Ureter (tissue), 1 donor: ENCODE data around the gene FSTL5. TPM values are rescaled to one million over a fixed set of nuclear protein-coding genes. Genes with fewer than 3 reads are reported as not detected.

Experiments used
- DNase-seq: peaks from one replicate; pipeline ENCODE4 v3.0.0-alpha.2; 2020; ENCODE audit warnings: low spot score
- total RNA-seq: library from RNA; stranded (reverse); gene quantifications from one replicate; pipeline ENCODE4 v1.2.4, GENCODE V29; 2023
- donor health status: DM: yes; HTN: yes; CAD: no.

FSTL5 gene
- total RNA-seq, 1 donor from 2014 or later, result not detected

- no peak for DNase-seq
Observed at GRCh38 chr4:161457311-161457710, 706.5 kb downstream of the FSTL5 start.

DNA sequence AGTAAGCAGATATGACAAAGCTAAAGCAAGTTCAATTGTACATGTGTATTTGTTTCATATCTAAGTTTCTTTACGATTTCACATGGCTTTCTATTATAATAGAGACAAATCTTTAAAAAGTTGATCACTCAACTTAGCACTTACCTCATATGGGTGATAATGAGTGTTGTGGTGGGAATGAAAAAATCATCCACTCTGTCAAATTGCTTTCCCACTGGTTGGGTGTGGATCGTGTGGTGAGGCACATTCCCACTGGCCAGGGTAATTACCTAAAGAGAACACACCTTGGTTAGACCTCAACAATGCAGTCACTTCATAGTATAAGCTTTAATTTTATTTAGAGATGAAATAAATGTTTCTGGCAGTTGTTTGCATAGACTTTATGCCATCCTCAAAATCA, 708.9 kb downstream of the FSTL5 start:
- DNase-seq, result no peak

DNA sequence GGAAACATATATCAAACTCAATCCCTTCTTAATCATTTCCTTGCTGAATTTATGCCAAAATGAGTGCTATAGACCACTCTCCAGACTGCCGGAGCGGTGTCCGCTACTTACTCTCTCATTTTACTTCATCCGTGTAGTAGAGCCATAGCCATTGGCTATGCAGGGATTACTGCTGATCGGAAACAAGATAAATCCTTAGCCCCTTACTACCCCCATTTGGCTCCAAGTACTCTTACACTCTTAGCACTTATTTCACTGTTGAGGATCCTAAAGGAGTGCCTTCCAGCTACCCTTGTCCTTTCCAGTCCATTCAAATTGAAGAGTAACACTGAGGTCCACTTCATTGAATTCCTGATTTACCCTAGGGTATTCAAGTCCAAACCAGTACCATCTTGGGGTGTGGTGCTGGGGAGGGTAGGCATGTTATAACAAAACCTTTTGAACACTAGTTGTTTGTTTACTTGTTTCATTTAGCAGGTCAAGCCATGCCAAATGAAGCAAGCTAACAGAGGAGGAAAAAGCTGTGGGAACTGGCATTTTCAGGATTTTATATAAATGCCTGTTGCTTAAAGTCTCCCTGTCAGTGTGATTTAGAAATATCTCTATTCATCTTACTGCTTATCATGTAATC, 715.1 kb downstream of the FSTL5 start:
- DNase-seq, result no peak

GRCh38 chr4:161444626-161445025, 719.2 kb downstream of the FSTL5 start:
- DNase-seq, result no peak

- no peak for DNase-seq
Observed at GRCh38 chr4:161442921-161443320, 720.9 kb downstream of the FSTL5 start.

- DNase-seq, result no peak
Observed at GRCh38 chr4:161438096-161438495, 725.7 kb downstream of the FSTL5 start.

- no peak for DNase-seq
Observed at GRCh38 chr4:161428180-161428965, 735.4 kb downstream of the FSTL5 start.

DNA sequence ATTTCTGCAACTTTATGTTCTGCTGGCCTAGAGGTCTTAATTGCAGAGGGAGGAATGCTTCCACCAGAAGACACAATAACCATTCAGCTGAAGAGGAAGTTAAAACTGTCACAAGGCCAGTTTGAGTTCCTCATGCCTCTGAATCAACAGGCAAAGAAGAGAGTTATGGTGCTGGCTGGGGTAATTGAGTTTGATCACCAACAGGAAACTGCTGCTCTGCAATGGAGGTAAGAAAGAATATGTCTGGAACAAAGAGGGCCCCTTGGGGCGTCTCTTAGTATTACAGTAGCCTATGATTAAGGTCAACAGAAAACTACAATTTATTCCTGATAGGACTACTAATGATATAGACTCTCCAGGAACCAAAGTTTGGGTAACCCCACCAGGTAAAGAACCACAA, 744.0 kb downstream of the FSTL5 start:
- DNase-seq, result no peak

DNA sequence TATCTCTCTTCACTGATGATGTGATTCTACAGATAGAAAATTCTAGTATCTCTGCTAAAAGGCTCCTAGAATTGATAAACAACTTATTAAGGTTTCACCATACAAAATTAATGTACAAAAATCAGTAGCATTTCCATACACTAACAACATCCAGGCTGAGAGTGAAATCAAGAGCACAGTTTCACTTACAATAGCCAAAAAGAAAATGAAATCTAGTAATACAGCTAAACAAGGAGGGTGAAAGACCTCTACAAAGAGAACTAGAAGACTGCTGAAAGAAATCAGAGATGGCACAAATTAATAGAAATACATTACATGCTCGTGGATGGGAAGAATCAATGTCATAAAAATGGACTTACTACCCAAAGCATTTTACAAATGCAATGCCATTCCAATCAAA, 751.9 kb downstream of the FSTL5 start:
- no peak for DNase-seq

- DNase-seq, result no peak
Observed at GRCh38 chr4:161404346-161405110, 759.3 kb downstream of the FSTL5 start.

DNA sequence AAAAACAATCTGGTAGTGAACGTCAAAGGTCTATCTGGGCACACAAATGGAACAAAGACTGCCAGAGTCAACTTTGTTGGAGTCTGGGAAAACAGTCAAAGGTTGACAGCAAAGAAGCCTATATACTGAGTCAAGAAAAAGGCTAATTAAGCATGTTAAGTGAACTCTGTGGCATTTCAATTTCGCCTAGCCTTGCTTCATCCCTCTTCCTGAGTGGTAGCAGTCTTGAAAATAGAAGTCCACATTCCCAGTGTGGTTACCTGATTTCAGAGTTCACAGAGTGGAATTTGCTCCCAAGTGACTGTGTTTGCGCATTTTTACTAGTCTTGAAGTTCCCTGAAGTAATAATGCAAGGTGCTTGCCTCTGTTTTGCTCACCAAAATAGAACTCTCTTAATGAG, 760.0 kb downstream of the FSTL5 start:
- no peak for DNase-seq

DNA sequence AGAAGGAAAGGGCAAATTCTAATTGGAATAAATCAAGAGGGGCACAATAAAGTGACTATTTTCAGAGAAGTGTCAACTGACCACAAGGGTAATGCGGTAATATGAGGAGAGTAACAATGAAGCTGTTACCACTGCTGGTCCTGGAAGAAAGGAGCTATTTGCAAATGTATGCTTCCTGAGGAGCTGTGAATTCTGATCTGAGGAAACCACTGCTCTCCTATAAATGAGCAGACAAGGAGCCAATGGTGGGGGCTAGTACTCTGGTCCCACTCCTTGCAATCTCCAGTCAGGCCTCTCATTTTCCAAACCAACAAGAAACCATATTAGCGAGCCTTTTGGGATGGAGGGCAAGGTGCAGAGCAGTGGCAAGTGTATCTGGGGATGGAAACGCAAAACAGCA, 770.2 kb downstream of the FSTL5 start:
- DNase-seq, result no peak

DNA sequence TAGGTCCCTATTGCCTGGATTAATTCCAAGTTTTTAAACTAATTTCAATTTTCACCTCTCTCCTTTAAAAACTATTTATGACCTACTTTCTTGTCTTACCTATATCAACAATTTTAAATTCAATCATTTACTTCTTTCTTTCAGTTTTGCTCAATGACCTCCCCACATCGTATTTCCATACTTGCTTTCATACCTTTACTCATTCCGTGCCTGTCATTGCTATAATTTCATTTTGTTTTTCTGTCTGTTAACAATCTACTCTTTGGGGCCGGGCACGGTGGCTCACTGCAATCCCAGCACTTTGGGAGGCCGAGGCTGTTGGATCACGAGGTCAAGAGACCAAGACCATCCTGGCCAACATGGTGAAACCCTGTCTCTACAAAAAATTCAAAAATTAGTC, 781.1 kb downstream of the FSTL5 start:
- no peak for DNase-seq

DNA sequence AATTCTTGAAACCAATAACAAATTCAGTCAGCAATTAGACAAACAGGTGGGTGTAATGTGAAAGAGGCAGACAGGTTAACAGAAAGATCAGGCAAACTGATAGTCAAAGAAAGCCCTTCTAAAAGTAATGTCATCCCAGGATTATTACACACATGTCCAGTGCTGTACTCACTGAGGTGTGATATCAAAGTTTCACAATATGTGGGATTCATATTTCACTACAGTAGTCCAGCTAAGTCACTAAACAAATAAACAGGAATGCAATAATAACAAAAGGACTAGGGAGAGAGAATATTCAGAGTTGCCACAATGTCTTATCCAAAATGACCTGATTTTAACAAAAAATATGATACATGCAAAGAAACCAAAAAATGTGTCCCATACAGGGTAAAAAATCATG, 787.5 kb downstream of the FSTL5 start:
- DNase-seq, result no peak

GRCh38 chr4:161364681-161365080, 799.1 kb downstream of the FSTL5 start:
- DNase-seq, result no peak

DNA sequence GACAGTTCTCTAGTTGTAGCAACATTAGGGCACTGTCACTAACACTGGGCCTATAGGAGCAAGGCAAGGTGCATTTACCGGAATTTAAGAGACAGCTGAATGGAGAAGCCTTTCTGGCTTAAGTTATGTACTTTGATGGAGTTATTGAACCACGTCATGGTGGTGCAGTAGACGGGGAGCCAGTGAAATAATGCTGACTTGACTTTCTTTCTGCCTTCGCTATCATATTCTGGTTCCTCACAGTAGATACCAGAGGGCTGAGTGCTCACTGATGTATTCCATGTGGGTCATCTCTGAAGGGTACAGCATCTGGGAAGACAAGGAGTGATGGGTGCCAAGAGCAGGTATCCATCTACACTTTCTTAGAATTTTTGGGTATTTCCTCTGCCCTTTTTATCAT, 802.8 kb downstream of the FSTL5 start:
- no peak for DNase-seq

DNA sequence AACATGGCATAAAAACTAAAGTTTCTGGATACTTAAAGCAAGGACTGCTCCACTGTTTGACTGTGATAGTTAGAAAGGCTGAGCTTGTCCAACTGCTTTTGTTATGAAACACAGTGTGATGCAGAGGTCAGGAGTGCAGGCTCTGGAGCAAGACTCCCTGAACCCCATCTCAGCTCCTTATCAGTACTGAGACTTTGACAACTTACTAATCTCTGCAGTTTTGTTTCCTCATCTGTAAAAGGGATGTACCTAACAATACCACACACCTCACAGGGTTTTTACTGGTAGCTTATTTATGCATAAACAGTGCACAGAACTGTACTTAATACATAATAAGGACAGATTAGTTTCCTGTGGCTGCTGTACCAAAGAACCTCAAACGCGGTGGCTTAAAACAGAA, 804.3 kb downstream of the FSTL5 start:
- no peak for DNase-seq

DNA sequence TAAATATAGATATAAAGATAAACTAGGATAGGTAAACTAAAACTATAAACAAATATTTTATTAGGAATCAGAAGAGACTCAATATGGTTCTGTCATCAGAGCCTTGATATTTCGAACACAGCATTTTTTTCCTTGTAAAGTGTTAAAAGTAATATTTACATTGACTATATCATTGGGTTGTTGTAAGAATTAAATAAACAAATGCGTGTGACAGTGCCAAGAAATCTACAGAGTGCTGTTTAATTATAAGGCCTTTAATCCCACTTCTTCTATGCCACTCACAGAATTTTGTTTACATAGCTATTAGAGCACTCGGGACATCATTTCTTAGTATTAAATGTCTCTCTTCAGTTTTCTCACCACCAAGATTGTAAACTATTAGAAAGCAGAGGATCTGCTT, 807.4 kb downstream of the FSTL5 start:
- DNase-seq, result no peak

DNA sequence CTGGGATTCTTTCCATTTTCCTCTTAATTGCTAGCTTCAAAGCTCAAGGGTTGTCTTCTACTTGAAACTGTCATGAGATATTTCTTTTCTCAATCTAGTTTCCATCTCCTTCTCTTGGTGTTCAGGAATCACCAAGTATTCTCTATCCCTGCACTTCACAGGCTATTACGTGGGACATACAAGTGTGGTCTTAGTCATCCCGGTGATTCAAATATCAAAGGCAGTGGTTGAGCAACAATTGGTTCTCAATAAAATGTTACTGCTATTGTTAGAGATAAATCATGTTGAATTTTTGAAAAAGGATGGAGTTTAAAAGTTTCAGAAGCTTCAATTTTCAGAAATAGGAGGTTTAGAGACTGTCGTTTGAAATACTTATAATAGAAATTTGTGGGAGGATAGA, 812.9 kb downstream of the FSTL5 start:
- DNase-seq, result no peak

GRCh38 chr4:161345741-161346140, 818.1 kb downstream of the FSTL5 start:
- DNase-seq, result no peak

DNA sequence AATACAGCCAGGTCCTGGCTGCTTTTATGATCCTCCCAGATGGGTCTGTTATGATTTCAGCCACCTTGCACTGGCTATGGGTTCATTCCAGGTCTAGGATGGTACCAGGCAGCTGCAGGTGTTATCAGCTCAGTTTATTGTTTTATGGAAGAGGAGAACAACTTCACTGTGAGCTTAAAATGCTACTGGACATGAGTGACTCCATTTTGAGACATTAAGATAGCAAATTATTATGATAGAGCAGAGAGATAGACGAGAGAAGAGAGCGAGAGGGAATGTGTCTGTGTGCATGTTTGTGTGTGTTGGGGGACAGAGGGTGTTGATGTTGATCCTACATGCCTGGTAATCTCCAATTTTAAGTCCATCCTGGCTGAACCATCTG, 820.2 kb downstream of the FSTL5 start:
- DNase-seq, result no peak

DNA sequence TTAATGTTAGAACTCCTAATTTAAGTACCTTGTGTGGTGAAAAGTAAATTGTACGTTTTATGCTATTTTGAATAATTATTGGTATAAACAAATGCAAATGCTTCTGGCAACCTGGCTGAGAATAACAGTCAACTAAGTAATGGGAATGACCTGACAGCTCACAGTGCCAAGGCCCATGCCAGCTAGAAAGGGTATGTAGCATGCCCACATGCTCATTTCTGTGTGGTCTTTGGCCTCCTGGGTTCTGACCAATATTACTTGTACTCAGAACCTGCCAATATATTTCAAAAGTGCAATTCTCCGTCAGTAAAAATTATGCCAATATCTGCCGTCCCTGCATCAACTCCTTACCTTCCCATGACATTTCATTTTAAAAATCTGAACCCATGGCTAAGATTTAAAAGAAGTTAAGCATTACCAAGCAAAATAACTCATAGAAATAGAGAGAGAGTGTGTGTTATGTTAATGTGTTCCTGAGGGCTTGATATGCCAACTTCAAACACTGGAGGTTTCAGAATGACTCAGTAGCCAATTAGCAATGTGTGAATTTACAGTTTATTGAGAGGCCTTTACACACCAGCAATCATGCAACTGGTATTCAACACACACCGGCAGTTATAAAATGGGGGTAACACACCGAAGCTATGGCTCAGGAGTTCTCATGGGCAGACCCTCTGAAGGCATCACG, 820.8 kb downstream of the FSTL5 start:
- no peak for DNase-seq
